ENCODE data around the gene MAPK8.

The MAPK8 gene

GRCh38 chr10:48316236-48316635 is 9.8 kb downstream of the MAPK8 start:
- DNase-seq (ENCODE audit: low read depth), result no peak
- no peak for TF ChIP-seq CTCF (conservative IDR thresholded peaks at IDR 0.05; ENCODE audit: low read depth, low read length)
- no peak overlapping the region for H3K4me3 ChIP-seq (ENCODE audit: low read length)

GRCh38 chr10:48317321-48317990 is 11.0 kb downstream of the MAPK8 start:
- TF ChIP-seq CTCF (conservative IDR thresholded peaks at IDR 0.05; ENCODE audit: low read depth, low read length), result no peak
- H3K4me3 ChIP-seq (ENCODE audit: low read length), result no peak overlapping the region
- DNase-seq (ENCODE audit: low read depth), result no peak

GRCh38 chr10:48322017-48322416 is 15.5 kb downstream of the MAPK8 start:
- no peak for TF ChIP-seq CTCF (conservative IDR thresholded peaks at IDR 0.05; ENCODE audit: low read depth, low read length)
- no peak for DNase-seq (ENCODE audit: low read depth)

GRCh38 chr10:48324580-48324979 is 18.1 kb downstream of the MAPK8 start:
- H3K4me3 ChIP-seq (ENCODE audit: low read length), result no peak overlapping the region
- no peak for TF ChIP-seq CTCF (conservative IDR thresholded peaks at IDR 0.05; ENCODE audit: low read depth, low read length)
- no peak for DNase-seq (ENCODE audit: low read depth)

More at GRCh38 chr10:48322017-48322416, 15.5 kb downstream of the MAPK8 start:
- no peak overlapping the region for H3K4me3 ChIP-seq (ENCODE audit: low read length)

- H3K4me3 ChIP-seq (ENCODE audit: low read length), result no peak overlapping the region
- no peak for DNase-seq (ENCODE audit: low read depth)
- TF ChIP-seq CTCF (conservative IDR thresholded peaks at IDR 0.05; ENCODE audit: low read depth, low read length), result no peak
Measured at GRCh38 chr10:48330269-48330668, 23.8 kb downstream of the MAPK8 start.

- DNase-seq (ENCODE audit: low read depth), result no peak
- no peak overlapping the region for H3K4me3 ChIP-seq (ENCODE audit: low read length)
- no peak for TF ChIP-seq CTCF (conservative IDR thresholded peaks at IDR 0.05; ENCODE audit: low read depth, low read length)
Measured at GRCh38 chr10:48331436-48331835, 25.0 kb downstream of the MAPK8 start.

- no peak overlapping the region for H3K4me3 ChIP-seq (ENCODE audit: low read length)
- no peak for TF ChIP-seq CTCF (conservative IDR thresholded peaks at IDR 0.05; ENCODE audit: low read depth, low read length)
- DNase-seq (ENCODE audit: low read depth), result no peak
Measured at GRCh38 chr10:48332166-48332870, 25.8 kb downstream of the MAPK8 start.
